ENCODE data around the gene C11orf71. TPM values are rescaled to one million over a fixed set of nuclear protein-coding genes. Genes with fewer than 3 reads are reported as not detected.

The C11orf71 gene
- total and polyA plus RNA-seq, 9 of the 15 experiments (the other 6 are each of a cell fraction or from before 2014, with no cell fraction given), result 2.9 to 15.1 (median 9.1) TPM

- TF ChIP-seq, protein P1, sequence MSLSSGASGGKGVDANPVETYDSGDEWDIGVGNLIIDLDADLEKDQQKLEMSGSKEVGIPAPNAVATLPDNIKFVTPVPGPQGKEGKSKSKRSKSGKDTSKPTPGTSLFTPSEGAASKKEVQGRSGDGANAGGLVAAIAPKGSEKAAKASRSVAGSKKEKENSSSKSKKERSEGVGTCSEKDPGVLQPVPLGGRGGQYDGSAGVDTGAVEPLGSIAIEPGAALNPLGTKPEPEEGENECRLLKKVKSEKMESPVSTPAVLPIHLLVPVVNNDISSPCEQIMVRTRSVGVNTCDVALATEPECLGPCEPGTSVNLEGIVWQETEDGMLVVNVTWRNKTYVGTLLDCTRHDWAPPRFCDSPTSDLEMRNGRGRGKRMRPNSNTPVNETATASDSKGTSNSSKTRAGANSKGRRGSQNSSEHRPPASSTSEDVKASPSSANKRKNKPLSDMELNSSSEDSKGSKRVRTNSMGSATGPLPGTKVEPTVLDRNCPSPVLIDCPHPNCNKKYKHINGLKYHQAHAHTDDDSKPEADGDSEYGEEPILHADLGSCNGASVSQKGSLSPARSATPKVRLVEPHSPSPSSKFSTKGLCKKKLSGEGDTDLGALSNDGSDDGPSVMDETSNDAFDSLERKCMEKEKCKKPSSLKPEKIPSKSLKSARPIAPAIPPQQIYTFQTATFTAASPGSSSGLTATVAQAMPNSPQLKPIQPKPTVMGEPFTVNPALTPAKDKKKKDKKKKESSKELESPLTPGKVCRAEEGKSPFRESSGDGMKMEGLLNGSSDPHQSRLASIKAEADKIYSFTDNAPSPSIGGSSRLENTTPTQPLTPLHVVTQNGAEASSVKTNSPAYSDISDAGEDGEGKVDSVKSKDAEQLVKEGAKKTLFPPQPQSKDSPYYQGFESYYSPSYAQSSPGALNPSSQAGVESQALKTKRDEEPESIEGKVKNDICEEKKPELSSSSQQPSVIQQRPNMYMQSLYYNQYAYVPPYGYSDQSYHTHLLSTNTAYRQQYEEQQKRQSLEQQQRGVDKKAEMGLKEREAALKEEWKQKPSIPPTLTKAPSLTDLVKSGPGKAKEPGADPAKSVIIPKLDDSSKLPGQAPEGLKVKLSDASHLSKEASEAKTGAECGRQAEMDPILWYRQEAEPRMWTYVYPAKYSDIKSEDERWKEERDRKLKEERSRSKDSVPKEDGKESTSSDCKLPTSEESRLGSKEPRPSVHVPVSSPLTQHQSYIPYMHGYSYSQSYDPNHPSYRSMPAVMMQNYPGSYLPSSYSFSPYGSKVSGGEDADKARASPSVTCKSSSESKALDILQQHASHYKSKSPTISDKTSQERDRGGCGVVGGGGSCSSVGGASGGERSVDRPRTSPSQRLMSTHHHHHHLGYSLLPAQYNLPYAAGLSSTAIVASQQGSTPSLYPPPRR (CRISPR knock-in tag; IDR thresholded peaks at IDR 0.05; ENCODE audit: borderline replicate concordance), result no peak
Observed at GRCh38 chr11:114368918-114369680, 31.2 kb downstream of the C11orf71 start (continued).

DNA sequence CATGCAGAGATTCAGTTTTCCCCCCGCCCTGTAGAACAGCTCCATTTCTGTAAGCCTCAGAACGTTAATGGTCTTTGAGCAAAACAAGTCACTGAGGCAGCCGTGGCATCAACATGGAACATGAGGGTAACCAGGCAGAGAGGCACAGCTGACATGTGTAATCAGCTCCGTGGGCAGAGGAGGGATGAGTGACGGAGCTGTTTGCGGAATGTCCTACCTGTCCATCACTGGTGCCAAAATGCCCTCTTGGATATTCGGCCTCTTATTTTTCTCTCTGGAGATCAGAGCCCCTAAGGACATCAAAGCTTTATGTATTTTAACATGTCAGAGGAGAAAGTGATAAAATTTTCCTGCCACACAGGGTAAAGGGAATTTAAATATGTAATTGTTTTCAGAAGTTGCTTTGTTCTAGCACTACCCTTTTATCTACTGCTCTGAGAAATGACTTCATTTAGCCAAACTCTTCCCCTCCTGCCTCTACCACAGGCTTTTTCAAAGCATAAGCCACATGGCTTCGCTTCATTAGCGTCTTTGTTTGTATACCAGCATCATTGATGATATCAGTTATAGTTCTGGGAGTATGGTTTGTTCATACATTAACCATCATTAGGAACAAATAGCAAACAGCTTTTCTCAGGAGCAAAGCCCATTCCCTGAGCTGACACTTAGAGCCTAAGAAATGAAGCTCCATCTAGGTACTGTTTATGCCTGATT, 32.9 kb downstream of the C11orf71 start:
- no peak for ATAC-seq
- CTCF ChIA-PET (ENCODE audit: low intra/inter-chr PET ratio), result no interaction called here
- DNase-seq (ENCODE audit: extremely low read depth in 1 of 4, low spot score in 3 of 4), result no peak
- in situ Hi-C loops (cut with MboI) (no loop called here), intact Hi-C loops (cut with micrococcal nuclease) (no loop called here)
- Histone ChIP-seq H3K27ac (ENCODE audit: extremely low read depth, low read depth, low read length) (no peak overlapping the region), H3K9me1 (ENCODE audit: control insufficient read depth, insufficient read depth, low read length) (no peaks in the 10 kb centered on the region), H3K4me3 (no peak overlapping the region), H3K79me2 (ENCODE audit: control insufficient read depth, insufficient read depth, low read length) (no peaks in the 10 kb centered on the region), H3K9ac (ENCODE audit: insufficient read depth in 1 of 2, low read depth in 2 of 2, low read length in 2 of 2) (no peak overlapping the region), H3K27me3 (ENCODE audit: control insufficient read depth in 2 of 2, insufficient read depth in 2 of 2, low read length in 2 of 2) (peaks cover 22 to 32% of the 10 kb centered on the region in 2 experiments), H3K9me3 (replicated peaks; ENCODE audit: control insufficient read depth, insufficient read depth, low read depth, low read length) (no peaks in the 10 kb centered on the region), H3K36me3 (ENCODE audit: control insufficient read depth, insufficient read depth, low read length) (no peaks in the 10 kb centered on the region), H4K20me1 (replicated peaks; ENCODE audit: control insufficient read depth, insufficient read depth, low read length) (no peaks in the 10 kb centered on the region), H3K4me2 (ENCODE audit: insufficient read depth, low read length) (no peak overlapping the region), H2AFZ (ENCODE audit: low read depth, low read length) (no peak overlapping the region), H3K4me1 (replicated peaks in 1 of 2; ENCODE audit: control insufficient read depth in 2 of 2, insufficient read depth in 2 of 2, low read length in 2 of 2) (no peaks in the 10 kb centered on the region)
- POLR2A ChIA-PET, result interaction anchor here (0.6 to 1.4 kb wide), 3 partner anchors 12 to 406 kb away, joined by 3 to 5 read pairs (median 3); no protein-coding TSS in a partner anchor
- BruUV-seq (replicated peaks), result no TSS peak
- TF ChIP-seq BRD4 (IDR thresholded peaks at IDR 0.05) (no peak), TCF7L2 (IDR thresholded peaks at IDR 0.05; ENCODE audit: low read depth, low read length) (no peak), ZNF347 (CRISPR knock-in tag; IDR thresholded peaks at IDR 0.05; ENCODE audit: low read depth) (no peak), RNF2 (IDR thresholded peaks at IDR 0.05) (no peak), ZNF696 (CRISPR knock-in tag; conservative IDR thresholded peaks at IDR 0.05) (no peak), RFX7 (CRISPR knock-in tag; IDR thresholded peaks at IDR 0.05) (no peak), SIN3B (IDR thresholded peaks at IDR 0.05; ENCODE audit: low read depth) (no peak)
- whole genome bisulfite sequencing (ENCODE audit: insufficient coverage, low coverage, missing lambda C conversion rate), result under 1% methylated on average over 9 of the region's 9 CpGs
- no peak for FAIRE-seq
